C4-2B (cell line): ENCODE results near the gene BUD13.

Experiments used
- CTCF ChIP-seq: fragments of 450-650 bp; conservative IDR thresholded peaks from 2 replicates; pipeline ENCODE4 v1.5.1; 2017; ENCODE audit warnings: mild to moderate bottlenecking
- ZFX ChIP-seq: fragments of 450-650 bp; IDR thresholded peaks from 2 replicates; pipeline ENCODE4 v1.6.1; 2017

- TF ChIP-seq CTCF (no peak), ZFX (peak; percentile 76)
These were observed at the start of gene BUD13 for GRCh38 chr11:116772443-116773202.
